ENCODE measurements around the gene SIGLEC12. TPM values are rescaled to one million over a fixed set of nuclear protein-coding genes. Genes with fewer than 3 reads are reported as not detected.

The SIGLEC12 gene
- total and polyA plus RNA-seq, 2 of the 13 experiments (the other 11 are each of a cell fraction or from before 2014, with no cell fraction given), result not detected

GRCh38 chr19:51508059-51508733 lies 6.6 kb upstream of the SIGLEC12 start:
- FAIRE-seq (no peak), ATAC-seq (no peak)
- 4% methylated on average over 2 of the region's 3 CpGs for WGBS (ENCODE audit: low lambda C conversion rate)

More at GRCh38 chr19:51508059-51508733, 6.6 kb upstream of the SIGLEC12 start:
- Histone ChIP-seq H3K4me2 (ENCODE audit: low read depth, low read length) (no peak overlapping the region), H3K27me3 (ENCODE audit: control insufficient read depth in 1 of 2, insufficient read depth in 2 of 2, low read length in 2 of 2) (no peaks in the 10 kb centered on the region; a peak in 1 of 5 replicates), H3K9me3 (ENCODE audit: low read length) (no peaks in the 10 kb centered on the region), H3K27ac (ENCODE audit: extremely low read length, insufficient read depth, low read length) (no peak overlapping the region), H3K4me3 (replicated peaks in 1 of 3; ENCODE audit: insufficient read depth in 1 of 3, low read depth in 2 of 3, low read length in 3 of 3) (no peak overlapping the region), H3K4me1 (ENCODE audit: insufficient read depth, low read length) (no peaks in the 10 kb centered on the region), H3K79me2 (ENCODE audit: insufficient read depth, low read length) (no peaks in the 10 kb centered on the region), H4K20me1 (ENCODE audit: insufficient read depth, low read length) (no peaks in the 10 kb centered on the region), H3K9ac (ENCODE audit: insufficient read depth, low read depth, low read length) (no peak overlapping the region), H2AFZ (ENCODE audit: low read length) (no peak overlapping the region), H3K36me3 (replicated peaks in 1 of 2; ENCODE audit: control insufficient read depth in 1 of 2, insufficient read depth in 2 of 2, low read length in 2 of 2) (no peaks in the 10 kb centered on the region)
- DNase-seq (ENCODE audit: low spot score), result no peak
- ChIA-PET POLR2A (no interaction called here), CTCF (ENCODE audit: low intra/inter-chr PET ratio, low total read pairs) (no interaction called here)
- intact Hi-C loops (cut with micrococcal nuclease; ENCODE audit: unreplicated experiment) (no loop called here), in situ Hi-C loops (cut with HindIII; ENCODE audit: extremely low pct_ligation_motif_present, low pct_unique_long_range_greater_than_20kb) (no loop called here)
- no peak for TF ChIP-seq ZNF724P (CRISPR knock-in tag; IDR thresholded peaks at IDR 0.05; ENCODE audit: borderline replicate concordance)
- TF ChIP-seq ZNF367 (CRISPR knock-in tag; IDR thresholded peaks at IDR 0.05; ENCODE audit: borderline replicate concordance), result no peak
- no peak for TF ChIP-seq MYPOP (CRISPR knock-in tag; IDR thresholded peaks at IDR 0.05)
- TF ChIP-seq AGO1 (IDR thresholded peaks at IDR 0.05; ENCODE audit: low read depth, low read length, poor library complexity, severe bottlenecking), result no peak
- no peak for TF ChIP-seq TRAFD1 (CRISPR knock-in tag; IDR thresholded peaks at IDR 0.05; ENCODE audit: borderline replicate concordance)
- no peak for TF ChIP-seq TARDBP (CRISPR knock-in tag; IDR thresholded peaks at IDR 0.05)
- TF ChIP-seq BORCS8-MEF2B (CRISPR knock-in tag; IDR thresholded peaks at IDR 0.05), result no peak
- no peak for TF ChIP-seq ZNF501 (CRISPR knock-in tag; IDR thresholded peaks at IDR 0.05)
- no peak for TF ChIP-seq ZNF432 (CRISPR knock-in tag; IDR thresholded peaks at IDR 0.05; ENCODE audit: borderline replicate concordance)
- TF ChIP-seq PHF5A (CRISPR knock-in tag; IDR thresholded peaks at IDR 0.05; ENCODE audit: low read depth, unreplicated experiment), result no peak
- no peak for TF ChIP-seq ZIK1 (CRISPR knock-in tag; IDR thresholded peaks at IDR 0.05; ENCODE audit: borderline replicate concordance, low read depth)
- TF ChIP-seq CHCHD3 (CRISPR knock-in tag; IDR thresholded peaks at IDR 0.05), result no peak
- no peak for TF ChIP-seq NFKBIZ (CRISPR knock-in tag; IDR thresholded peaks at IDR 0.05)
- no peak for TF ChIP-seq ARHGAP35 (CRISPR knock-in tag; IDR thresholded peaks at IDR 0.05; ENCODE audit: borderline replicate concordance)
- TF ChIP-seq CBX2 (IDR thresholded peaks at IDR 0.05; ENCODE audit: low read depth, low read length), result no peak
- TF ChIP-seq CBX2 (CRISPR knock-in tag; IDR thresholded peaks at IDR 0.05; ENCODE audit: low read depth), result no peak
- no peak for TF ChIP-seq KMT2A (CRISPR knock-in tag; IDR thresholded peaks at IDR 0.05)
- BruUV-seq (replicated peaks), result no TSS peak

All from HepG2 (cell line).